T-helper 9 cell (primary cell): ENCODE results near the gene FBXL7.

ENCODE experiments used
- DNase-seq: peaks from one replicate; pipeline ENCODE4 v3.0.0-alpha.2; 2020

FBXL7 gene

GRCh38 chr5:15585128-15585527, 85.1 kb downstream of the FBXL7 start:
- DNase-seq, result no peak

DNA sequence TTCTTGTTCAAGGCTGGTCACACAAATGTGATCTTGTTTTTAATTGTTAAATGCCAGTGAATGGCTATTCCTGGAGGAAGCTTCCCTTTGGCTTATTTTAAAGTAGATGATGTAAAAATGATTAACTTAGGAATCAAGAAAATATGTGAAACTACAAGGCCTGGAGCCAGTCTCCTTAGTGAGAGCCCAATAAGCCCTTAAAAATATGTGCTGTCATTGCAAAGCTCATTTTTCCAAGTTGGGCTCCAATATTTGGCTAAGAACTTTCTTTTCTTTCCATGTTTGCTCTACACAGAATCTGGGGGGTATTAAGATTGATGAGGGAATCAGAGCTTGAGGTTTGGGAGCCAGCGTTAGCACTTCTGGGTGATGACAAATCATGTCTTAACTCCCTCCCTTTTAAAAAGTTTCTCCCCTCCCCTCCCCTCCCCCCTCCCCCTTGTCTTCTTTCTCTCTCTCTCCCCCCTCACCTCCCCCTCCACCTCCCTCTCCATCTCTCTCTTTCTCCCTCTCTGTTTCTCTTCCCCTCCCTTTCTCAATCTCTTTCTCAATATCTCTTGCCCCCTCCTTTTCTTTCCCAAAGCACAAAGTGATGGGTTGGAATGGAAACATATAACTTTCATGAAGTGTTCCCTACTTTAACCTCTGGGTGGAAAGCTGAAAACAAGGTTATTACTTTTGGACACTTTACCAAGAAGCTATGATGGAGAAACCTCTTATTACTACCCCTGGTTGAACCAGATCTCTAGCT, 86.0 kb downstream of the FBXL7 start:
- DNase-seq, result no peak

GRCh38 chr5:15587916-15588315, 87.9 kb downstream of the FBXL7 start:
- no peak for DNase-seq

DNA sequence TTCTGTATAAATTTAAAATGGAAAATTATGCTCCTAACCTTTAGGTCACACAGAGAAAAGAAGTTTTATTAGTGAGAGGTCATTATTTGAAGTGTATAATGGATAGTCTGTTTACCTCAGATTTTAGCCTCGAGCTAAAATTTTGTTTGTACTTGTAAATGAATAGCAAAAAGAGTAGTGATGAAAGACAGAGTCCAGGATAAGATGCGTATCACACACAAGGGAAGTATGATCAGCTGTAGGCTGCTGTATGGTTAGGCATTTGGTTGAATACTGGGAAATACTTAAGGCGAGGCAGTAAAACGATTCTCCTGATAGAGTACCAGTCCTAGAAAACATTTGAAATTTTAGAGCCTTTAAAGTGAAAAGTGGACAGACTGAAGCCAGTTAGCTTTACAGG, 92.7 kb downstream of the FBXL7 start:
- DNase-seq, result no peak

DNA sequence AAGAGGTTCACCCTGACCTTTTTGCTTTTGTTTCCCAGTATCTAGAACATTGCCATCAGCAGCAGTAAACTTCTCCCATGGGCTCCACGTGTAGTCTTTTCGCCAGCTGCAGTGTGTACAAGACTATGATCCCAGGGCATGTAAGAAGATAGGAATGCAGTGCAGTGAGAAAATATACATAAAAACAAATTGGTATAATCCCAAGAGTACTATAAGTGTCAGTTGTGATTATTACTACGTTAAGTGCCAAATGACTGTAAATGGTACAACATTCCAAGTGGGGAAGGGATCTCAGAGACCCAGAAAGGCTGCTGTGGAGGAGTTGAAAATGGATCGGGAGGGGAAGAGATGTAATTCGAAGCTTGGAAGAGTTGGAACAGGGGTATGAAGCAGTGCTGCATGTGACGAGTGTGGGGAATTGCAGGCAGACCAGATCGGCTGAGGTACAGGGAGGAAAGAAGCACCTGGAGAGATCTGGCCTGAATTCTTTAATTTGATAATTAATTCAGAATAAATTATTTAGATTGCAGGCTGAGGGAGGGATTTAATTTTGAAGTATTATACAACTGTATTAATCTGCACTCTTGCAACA, 95.1 kb downstream of the FBXL7 start:
- no peak for DNase-seq

- DNase-seq, result no peak
Measured at GRCh38 chr5:15595929-15596328, 95.9 kb downstream of the FBXL7 start.

- DNase-seq, result no peak
Measured at GRCh38 chr5:15596936-15597335, 97.0 kb downstream of the FBXL7 start.

- no peak for DNase-seq
Measured at GRCh38 chr5:15597804-15598203, 97.8 kb downstream of the FBXL7 start.

- DNase-seq, result no peak
Measured at GRCh38 chr5:15598294-15598902, 98.4 kb downstream of the FBXL7 start.

GRCh38 chr5:15600035-15600434, 100.1 kb downstream of the FBXL7 start:
- DNase-seq, result no peak

GRCh38 chr5:15601274-15601673, 101.3 kb downstream of the FBXL7 start:
- no peak for DNase-seq

GRCh38 chr5:15601853-15602252, 101.9 kb downstream of the FBXL7 start:
- no peak for DNase-seq

GRCh38 chr5:15604986-15605385, 105.0 kb downstream of the FBXL7 start:
- DNase-seq, result no peak

DNA sequence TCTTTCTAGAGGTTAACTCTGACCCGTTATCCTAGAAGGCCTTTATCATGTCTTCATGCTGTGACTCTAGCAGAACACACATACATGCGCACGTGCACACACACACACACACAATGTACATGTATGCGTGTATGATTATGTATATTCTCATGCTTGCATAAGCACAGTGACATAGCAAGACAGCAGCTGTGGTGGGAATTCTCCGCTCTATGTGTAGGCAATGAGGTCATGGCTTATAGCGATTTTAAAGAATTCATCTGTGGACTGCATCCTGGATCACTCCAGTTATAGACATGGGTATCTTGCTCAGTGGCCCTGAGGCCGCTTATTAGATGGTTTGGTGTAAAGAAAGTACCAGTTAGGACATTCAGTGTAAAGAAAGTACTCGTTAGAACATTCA, 106.2 kb downstream of the FBXL7 start:
- DNase-seq, result no peak

GRCh38 chr5:15607076-15607475, 107.1 kb downstream of the FBXL7 start:
- no peak for DNase-seq

DNA sequence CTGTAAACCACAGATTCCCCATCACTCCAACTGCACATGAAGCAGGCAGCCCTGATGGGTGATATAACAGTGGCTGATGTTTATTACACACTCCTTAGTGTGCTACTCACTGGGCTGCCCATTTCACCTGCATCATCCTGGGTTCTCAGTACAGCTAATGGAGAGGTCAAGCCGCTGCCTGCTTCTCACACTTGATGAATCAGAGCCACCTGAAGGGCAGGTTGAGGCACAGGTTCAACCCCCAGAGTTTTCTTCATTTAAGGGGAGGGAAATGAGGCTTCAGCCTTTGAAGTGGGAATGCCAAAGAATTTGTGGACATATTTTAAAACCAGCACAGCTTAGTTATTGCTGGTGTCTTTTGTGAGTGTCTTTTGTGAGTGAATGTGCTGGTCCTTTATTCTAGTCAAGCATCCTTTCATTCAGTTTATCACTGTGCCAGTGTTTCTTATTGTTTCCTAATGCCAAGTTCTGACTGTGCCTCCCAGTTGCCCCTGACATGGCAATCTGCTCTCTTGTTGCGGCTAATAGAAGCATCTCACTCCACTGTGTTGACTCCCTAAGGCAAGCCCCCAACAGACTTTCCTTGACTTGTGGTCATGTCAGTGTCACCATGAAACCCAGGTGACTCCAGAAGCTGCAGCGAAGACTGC, 109.2 kb downstream of the FBXL7 start:
- DNase-seq, result no peak

GRCh38 chr5:15610216-15610615, 110.2 kb downstream of the FBXL7 start:
- DNase-seq, result no peak

GRCh38 chr5:15611008-15611407, 111.0 kb downstream of the FBXL7 start:
- DNase-seq, result no peak

- DNase-seq, result no peak
Measured at GRCh38 chr5:15612915-15613635, 113.1 kb downstream of the FBXL7 start.

DNA sequence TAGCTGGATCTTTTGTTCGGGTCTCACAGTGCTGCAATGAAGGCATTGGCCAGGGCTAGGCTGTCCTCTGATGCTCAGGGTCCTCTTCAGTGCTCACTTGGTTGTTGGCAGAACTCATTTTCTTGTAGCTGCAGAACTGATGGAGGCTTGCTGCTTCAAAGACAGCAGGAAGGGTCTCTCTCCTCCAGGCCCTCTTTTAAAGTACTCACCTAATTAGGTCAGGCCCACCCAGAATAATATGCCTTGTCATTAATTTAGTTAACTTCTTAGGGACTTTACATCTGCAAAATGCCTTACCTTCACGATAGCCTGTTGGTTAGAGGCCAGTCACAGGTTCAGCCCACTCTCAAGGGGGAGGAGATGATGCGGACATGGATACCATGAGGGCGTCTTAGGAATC, 114.7 kb downstream of the FBXL7 start:
- DNase-seq, result no peak

DNA sequence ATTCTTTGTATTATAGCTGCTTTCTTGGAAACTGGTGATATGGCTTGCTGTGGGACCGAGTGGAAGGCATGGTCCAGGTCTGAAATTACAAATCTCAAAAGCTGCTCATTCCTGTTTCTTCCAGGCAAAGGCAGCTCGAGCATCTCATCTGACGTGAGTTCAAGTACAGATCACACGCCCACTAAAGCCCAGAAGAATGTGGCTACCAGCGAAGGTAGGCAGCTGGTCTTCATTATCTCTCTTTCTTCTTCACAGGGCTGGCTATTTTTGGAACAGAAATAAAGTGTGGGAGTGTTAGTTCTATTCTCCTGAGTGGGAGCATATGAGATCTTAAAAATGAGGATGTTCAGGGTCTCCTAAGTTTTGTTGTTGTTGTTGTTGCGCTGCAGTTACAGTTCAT, 115.9 kb downstream of the FBXL7 start:
- DNase-seq, result no peak

DNA sequence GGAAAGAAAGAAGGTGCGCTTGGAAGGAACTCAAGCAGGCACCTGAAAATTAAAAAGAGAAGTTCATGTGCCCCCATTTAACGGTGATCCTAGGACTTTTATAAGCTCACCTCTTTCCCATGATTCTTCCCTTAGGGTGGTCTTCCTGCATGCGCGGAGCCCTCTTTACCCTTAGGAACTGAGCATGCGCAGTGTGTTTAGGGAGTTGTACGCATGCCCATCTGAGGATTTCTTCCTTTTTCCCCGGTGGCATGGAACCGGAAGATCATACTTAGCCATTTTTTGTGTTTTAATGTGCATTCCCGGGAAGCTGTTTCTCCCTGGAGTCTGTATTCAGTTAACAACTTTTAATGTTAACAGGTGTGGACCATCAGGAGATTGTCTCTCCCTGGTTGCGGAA, 119.0 kb downstream of the FBXL7 start:
- DNase-seq, result no peak

- no peak for DNase-seq
Measured at GRCh38 chr5:15620501-15620900, 120.5 kb downstream of the FBXL7 start.
